Measurements from ENCODE around the gene COP1. TPM values are rescaled to one million over a fixed set of nuclear protein-coding genes. Genes with fewer than 3 reads are reported as not detected.
"Not testable (repeated sequence)": the region's sequence is repeated elsewhere in the genome, so short reads cannot be mapped to it uniquely, and the experiment has no call there.

Gene COP1
- total RNA-seq, 1 donor from 2014 or later = 52.1 TPM

GRCh38 chr1:176101951-176102642 is 105.0 kb downstream of the COP1 start:
- H3K27me3 Mint-ChIP-seq = no peaks in the 10 kb centered on the region
- POLR2A ChIA-PET = no interaction called here
- peaks cover 82% of the 10 kb centered on the region for H3K36me3 Mint-ChIP-seq (ENCODE audit: low read depth)
- no peak for TF ChIP-seq CTCF (IDR thresholded peaks at IDR 0.05)
- CTCF ChIA-PET = no interaction called here
- H3K4me3 Mint-ChIP-seq = no peak overlapping the region
- ATAC-seq (ENCODE audit: low read depth) (no peak), DNase-seq (no peak)
- no peaks in the 10 kb centered on the region for H3K4me1 Mint-ChIP-seq
- peaks cover 25% of the 10 kb centered on the region for H3K9me3 Mint-ChIP-seq
- intact Hi-C loops (cut with micrococcal nuclease) = no loop called here
- no peak overlapping the region for H3K27ac Mint-ChIP-seq

GRCh38 chr1:176098560-176098959 is 108.5 kb downstream of the COP1 start:
- H3K4me3 Mint-ChIP-seq = no peak overlapping the region

GRCh38 chr1:176096015-176096414 is 111.1 kb downstream of the COP1 start:
- ATAC-seq (ENCODE audit: low read depth) (no peak), DNase-seq (no peak)
- no peak for TF ChIP-seq CTCF (IDR thresholded peaks at IDR 0.05)
- CTCF ChIA-PET = no interaction called here
- POLR2A ChIA-PET = no interaction called here
- Mint-ChIP-seq H3K36me3 (ENCODE audit: low read depth) (peaks cover 62% of the 10 kb centered on the region), H3K9me3 (peaks cover 15% of the 10 kb centered on the region), H3K4me1 (no peaks in the 10 kb centered on the region), H3K27ac (no peak overlapping the region), H3K4me3 (no peak overlapping the region), H3K27me3 (no peaks in the 10 kb centered on the region)
- intact Hi-C loops (cut with micrococcal nuclease) = no loop called here

More at GRCh38 chr1:176098560-176098959, 108.5 kb downstream of the COP1 start:
- POLR2A ChIA-PET = no interaction called here
- H3K9me3 Mint-ChIP-seq = peaks cover 25% of the 10 kb centered on the region
- ATAC-seq (ENCODE audit: low read depth) = no peak
- CTCF ChIA-PET = no interaction called here
- intact Hi-C loops (cut with micrococcal nuclease) = no loop called here
- TF ChIP-seq CTCF (IDR thresholded peaks at IDR 0.05) = no peak
- H3K4me1 Mint-ChIP-seq = no peaks in the 10 kb centered on the region
- no peaks in the 10 kb centered on the region for H3K27me3 Mint-ChIP-seq
- no peak for DNase-seq
- peaks cover 81% of the 10 kb centered on the region for H3K36me3 Mint-ChIP-seq (ENCODE audit: low read depth)
- no peak overlapping the region for H3K27ac Mint-ChIP-seq

GRCh38 chr1:176090766-176091165 is 116.3 kb downstream of the COP1 start:
- no peak overlapping the region for H3K27ac Mint-ChIP-seq

GRCh38 chr1:176087746-176088145 is 119.3 kb downstream of the COP1 start:
- H3K27me3 Mint-ChIP-seq; H3K4me3 Mint-ChIP-seq; H3K9me3 Mint-ChIP-seq; ATAC-seq (ENCODE audit: low read depth); DNase-seq; H3K27ac Mint-ChIP-seq; CTCF ChIA-PET; H3K4me1 Mint-ChIP-seq; POLR2A ChIA-PET; intact Hi-C loops (cut with micrococcal nuclease): not testable (repeated sequence)
- peaks cover 58% of the 10 kb centered on the region for H3K36me3 Mint-ChIP-seq (ENCODE audit: low read depth)

More at GRCh38 chr1:176090766-176091165, 116.3 kb downstream of the COP1 start:
- no peak for TF ChIP-seq CTCF (IDR thresholded peaks at IDR 0.05)
- H3K27me3 Mint-ChIP-seq = no peaks in the 10 kb centered on the region
- no peaks in the 10 kb centered on the region for H3K4me1 Mint-ChIP-seq
- intact Hi-C loops (cut with micrococcal nuclease) = no loop called here
- no peak overlapping the region for H3K4me3 Mint-ChIP-seq
- POLR2A ChIA-PET = no interaction called here
- CTCF ChIA-PET = no interaction called here
- H3K36me3 Mint-ChIP-seq (ENCODE audit: low read depth) = peaks cover 50% of the 10 kb centered on the region
- peaks cover 5% of the 10 kb centered on the region for H3K9me3 Mint-ChIP-seq
- ATAC-seq (ENCODE audit: low read depth) = no peak
- no peak for DNase-seq
